Right cardiac atrium (tissue), 5 donors: Measurements from ENCODE around the gene PATL2. TPM values are rescaled to one million over a fixed set of nuclear protein-coding genes. Genes with fewer than 3 reads are reported as not detected.

Experiments
- ATAC-seq, 2 donors: fragments of 200-7000 bp; cut with Tn5 transposase; one replicate each; pipeline versions ENCODE4 v1.8.0 to v1.9.1; 2020; ENCODE audit warnings: moderate library complexity in 2 of 2, mild to moderate bottlenecking in 1 of 2
- DNase-seq, 3 donors: peaks; one replicate each; pipeline ENCODE4 v3.0.0-alpha.2; 2020
- H3K27ac ChIP-seq: one replicate; pipeline ENCODE4 v1.5.1; 2013; ENCODE audit warnings: mild to moderate bottlenecking, low read length, control low read depth, moderate library complexity
- H3K27me3 ChIP-seq: one replicate; pipeline ENCODE4 v1.6.1; 2013; ENCODE audit not compliant: control insufficient read depth, insufficient read depth
- H3K4me1 ChIP-seq: one replicate; pipeline ENCODE4 v1.6.1; 2013; ENCODE audit warnings: low read length; ENCODE audit not compliant: control insufficient read depth, insufficient read depth
- H3K4me3 ChIP-seq: one replicate; pipeline ENCODE4 v1.5.1; 2013; ENCODE audit warnings: low read length, control low read depth
- H3K9me3 ChIP-seq: one replicate; pipeline ENCODE4 v1.6.1; 2013; ENCODE audit warnings: low read length; ENCODE audit not compliant: control insufficient read depth
- WGBS: extraction: QIAGEN DNeasy Blood & Tissue Kit; methylation state at CpG from one replicate; pipeline ENCODE4 v1.1.7; 2013; 5-methylcytosine and 5-hydroxymethylcytosine counted together
- intact Hi-C, 4 donors: fragments of 100-400 bp; cut with DNase I; formaldehyde crosslinking; loops; one replicate each; pipeline versions ENCODE4 v1.11.0 to v1.14.0; 2022 to 2023
- polyA plus RNA-seq: library from polyadenylated mRNA; stranded (reverse); fragments of 200-250 nt; gene quantifications from one replicate; pipeline ENCODE4 v1.2.3, GENCODE V29; 2013
- total RNA-seq, 4 donors: library from RNA; stranded (reverse); fragmentation: NEBNext Ultra II Directional; extraction: Animal tissue kit (Norgen Biotek cat#: 25700); gene quantifications; one replicate each; pipeline ENCODE4 v1.2.1, GENCODE V29; 2021
- donor health status: healthy with polysubstance abuse.
- donor health status: DM: no; HTN: yes; CAD: no.
- donor health status: DM: no; HTN: no; CAD: no.
- donor health status: DM: no; HTN: yes; CAD: no; lungs with severe emphysema.
- donor health status: DM: yes; HTN: yes; CAD: no.

The PATL2 gene
- total and polyA plus RNA-seq, 5 donors, result 2.4 to 8.3 (median 4.7) TPM

- intact Hi-C loops, result no loop called here
- H3K4me1 ChIP-seq, result peaks cover 2% of the 10 kb centered on the region
- H3K4me3 ChIP-seq, result no peak overlapping the region
- H3K9me3 ChIP-seq, result no peaks in the 10 kb centered on the region
- DNase-seq, result no peak
- no peaks in the 10 kb centered on the region for H3K27me3 ChIP-seq
- ATAC-seq, result no peak
- WGBS, result 88% methylated on average over 8 of the region's 8 CpGs
- no peak overlapping the region for H3K27ac ChIP-seq
Measured at GRCh38 chr15:44718927-44719292, 7.8 kb upstream of the PATL2 start.

- 66% methylated on average over 4 of the region's 4 CpGs for WGBS
- DNase-seq (no peak), ATAC-seq (no peak)
- H3K27ac ChIP-seq, result no peak overlapping the region
- no peaks in the 10 kb centered on the region for H3K9me3 ChIP-seq
- no peak overlapping the region for H3K4me3 ChIP-seq
- H3K4me1 ChIP-seq, result peaks cover 2% of the 10 kb centered on the region
- intact Hi-C loops, result no loop called here
- no peaks in the 10 kb centered on the region for H3K27me3 ChIP-seq
Measured at GRCh38 chr15:44718180-44718926, 7.2 kb upstream of the PATL2 start.

- intact Hi-C loops, result no loop called here
- ATAC-seq, result no peak
- Histone ChIP-seq H3K27me3 (no peaks in the 10 kb centered on the region), H3K9me3 (no peaks in the 10 kb centered on the region), H3K4me3 (no peak overlapping the region), H3K27ac (no peak overlapping the region), H3K4me1 (peaks cover 2% of the 10 kb centered on the region)
- DNase-seq, result no peak
- 78% methylated on average over 2 of the region's 2 CpGs for WGBS
Measured at GRCh38 chr15:44716983-44717602, 6.0 kb upstream of the PATL2 start.

GRCh38 chr15:44715797-44716334, 4.7 kb upstream of the PATL2 start:
- ATAC-seq (no peak), DNase-seq (no peak)
- H3K9me3 ChIP-seq, result no peaks in the 10 kb centered on the region
- no peak overlapping the region for H3K4me3 ChIP-seq
- WGBS, result 66% methylated on average over 2 of the region's 2 CpGs
- H3K27ac ChIP-seq, result peak overlapping the region; percentile 50
- peaks cover 2% of the 10 kb centered on the region for H3K4me1 ChIP-seq
- intact Hi-C loops, result no loop called here
- no peaks in the 10 kb centered on the region for H3K27me3 ChIP-seq

- Histone ChIP-seq H3K4me3 (no peak overlapping the region), H3K27me3 (no peaks in the 10 kb centered on the region), H3K9me3 (no peaks in the 10 kb centered on the region), H3K27ac (no peak overlapping the region), H3K4me1 (peaks cover 2% of the 10 kb centered on the region)
- WGBS, result 62% methylated on average over 6 of the region's 6 CpGs
- DNase-seq, result no peak
- ATAC-seq, result no peak
- intact Hi-C loops, result no loop called here
Measured at GRCh38 chr15:44715142-44715796, 4.1 kb upstream of the PATL2 start.

GRCh38 chr15:44713006-44713966, 2.2 kb upstream of the PATL2 start:
- 56% methylated on average over 5 of the region's 5 CpGs for WGBS
- no peak for ATAC-seq
- intact Hi-C loops, result loop anchor here in 2 of 4 donors (2.0 kb wide), 1 partner anchor 14 kb away; no protein-coding TSS in a partner anchor
- peak overlapping the region; percentile 76 for H3K4me3 ChIP-seq
- H3K27ac ChIP-seq, result no peak overlapping the region
- no peaks in the 10 kb centered on the region for H3K9me3 ChIP-seq
- peaks cover 2% of the 10 kb centered on the region for H3K4me1 ChIP-seq
- DNase-seq, result no peak
- H3K27me3 ChIP-seq, result no peaks in the 10 kb centered on the region

- H3K27ac ChIP-seq, result peak overlapping the region; percentile 95
- peak; percentile 69 to 84 (median 71) for DNase-seq
- 9% methylated on average over 24 of the region's 24 CpGs for WGBS
- ATAC-seq, result peak; percentile 75 to 80
- no peaks in the 10 kb centered on the region for H3K9me3 ChIP-seq
- H3K4me1 ChIP-seq, result peaks cover 2% of the 10 kb centered on the region
- H3K27me3 ChIP-seq, result no peaks in the 10 kb centered on the region
- intact Hi-C loops, result loop anchor here in 2 of 4 donors (2.0 kb wide), 1 partner anchor 14 kb away; no protein-coding TSS in a partner anchor
- H3K4me3 ChIP-seq, result peak overlapping the region; percentile 76
Measured at GRCh38 chr15:44712346-44713005, 1.4 kb upstream of the PATL2 start.

- H3K4me1 ChIP-seq, result peaks cover 2% of the 10 kb centered on the region
Measured at GRCh38 chr15:44711743-44712345, 721 bp upstream of the PATL2 start.

GRCh38 chr15:44710236-44711095, 657 bp downstream of the PATL2 start:
- H3K27ac ChIP-seq, result peak overlapping the region; percentile 92
- WGBS, result 25% methylated on average over 11 of the region's 11 CpGs
- intact Hi-C loops, result no loop called here
- ATAC-seq, result no peak
- DNase-seq, result peak in 2 of 3 donors; percentile 39 to 69
- no peaks in the 10 kb centered on the region for H3K4me1 ChIP-seq
- H3K4me3 ChIP-seq, result peak overlapping the region; percentile 76
- H3K9me3 ChIP-seq, result no peaks in the 10 kb centered on the region
- H3K27me3 ChIP-seq, result no peaks in the 10 kb centered on the region

More at GRCh38 chr15:44711743-44712345, 721 bp upstream of the PATL2 start:
- ATAC-seq (peak; percentile 71), DNase-seq (peak in 1 of 3 donors; percentile 57)
- Histone ChIP-seq H3K9me3 (no peaks in the 10 kb centered on the region), H3K27ac (peak overlapping the region; percentile 97), H3K4me3 (peak overlapping the region; percentile 76), H3K27me3 (no peaks in the 10 kb centered on the region)
- intact Hi-C loops, result loop anchor here in 2 of 4 donors (2.0 kb wide), 1 partner anchor 15 kb away; no protein-coding TSS in a partner anchor
- WGBS, result under 1% methylated on average over 46 of the region's 46 CpGs
